Type B pancreatic cell (in vitro differentiated cells): ENCODE data around the gene HDAC3. TPM values are rescaled to one million over a fixed set of nuclear protein-coding genes. Genes with fewer than 3 reads are reported as not detected.

Experiments used
- DNase-seq: peaks from one replicate; pipeline ENCODE4 v3.0.0; 2021; ENCODE audit warnings: mixed read lengths; ENCODE audit not compliant: unreplicated experiment; ENCODE audit errors: extremely low spot score
- H3K27ac Mint-ChIP-seq: 2 replicates; pipeline ENCODE4 v1.8.0; 2021; ENCODE audit warnings: mild to moderate bottlenecking, mixed read lengths
- H3K27me3 Mint-ChIP-seq: 2 replicates; pipeline ENCODE4 v1.8.0; 2021; ENCODE audit warnings: mixed read lengths
- H3K36me3 Mint-ChIP-seq: 2 replicates; pipeline ENCODE4 v1.8.0; 2021; ENCODE audit warnings: mixed read lengths
- H3K4me1 Mint-ChIP-seq: one replicate; pipeline ENCODE4 v1.8.0; 2021; ENCODE audit warnings: mixed read lengths; ENCODE audit not compliant: unreplicated experiment
- H3K4me3 Mint-ChIP-seq: 2 replicates; pipeline ENCODE4 v1.8.0; 2021; ENCODE audit warnings: mild to moderate bottlenecking, mixed read lengths
- H3K9me3 Mint-ChIP-seq: 2 replicates; pipeline ENCODE4 v1.8.0; 2021; ENCODE audit warnings: mixed read lengths
- total RNA-seq: library from RNA; stranded (reverse); gene quantifications from 2 replicates; pipeline ENCODE4 v1.2.1, GENCODE V29; 2021; ENCODE audit warnings: low replicate concordance
- TF ChIP-seq, protein P1 (sequence below): fragments of 200-600 bp; sonication (generic); conservative IDR thresholded peaks from 2 replicates; pipeline ENCODE4 v1.5.0; 2021; ENCODE audit warnings: antibody characterized with exemption, mild to moderate bottlenecking

HDAC3 gene
- total RNA-seq, 1 donor from 2014 or later: 87.8 TPM

- Mint-ChIP-seq H3K4me1 (peaks cover 6% of the 10 kb centered on the region), H3K27me3 (no peaks in the 10 kb centered on the region), H3K27ac (no peak overlapping the region), H3K4me3 (no peak overlapping the region), H3K36me3 (peaks cover 28% of the 10 kb centered on the region), H3K9me3 (no peaks in the 10 kb centered on the region)
- TF ChIP-seq, protein P1, sequence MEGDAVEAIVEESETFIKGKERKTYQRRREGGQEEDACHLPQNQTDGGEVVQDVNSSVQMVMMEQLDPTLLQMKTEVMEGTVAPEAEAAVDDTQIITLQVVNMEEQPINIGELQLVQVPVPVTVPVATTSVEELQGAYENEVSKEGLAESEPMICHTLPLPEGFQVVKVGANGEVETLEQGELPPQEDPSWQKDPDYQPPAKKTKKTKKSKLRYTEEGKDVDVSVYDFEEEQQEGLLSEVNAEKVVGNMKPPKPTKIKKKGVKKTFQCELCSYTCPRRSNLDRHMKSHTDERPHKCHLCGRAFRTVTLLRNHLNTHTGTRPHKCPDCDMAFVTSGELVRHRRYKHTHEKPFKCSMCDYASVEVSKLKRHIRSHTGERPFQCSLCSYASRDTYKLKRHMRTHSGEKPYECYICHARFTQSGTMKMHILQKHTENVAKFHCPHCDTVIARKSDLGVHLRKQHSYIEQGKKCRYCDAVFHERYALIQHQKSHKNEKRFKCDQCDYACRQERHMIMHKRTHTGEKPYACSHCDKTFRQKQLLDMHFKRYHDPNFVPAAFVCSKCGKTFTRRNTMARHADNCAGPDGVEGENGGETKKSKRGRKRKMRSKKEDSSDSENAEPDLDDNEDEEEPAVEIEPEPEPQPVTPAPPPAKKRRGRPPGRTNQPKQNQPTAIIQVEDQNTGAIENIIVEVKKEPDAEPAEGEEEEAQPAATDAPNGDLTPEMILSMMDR: no peak
- no peak for DNase-seq
These were observed 13.5 kb downstream of the HDAC3 start for GRCh38 chr5:141623186-141623585.

DNA sequence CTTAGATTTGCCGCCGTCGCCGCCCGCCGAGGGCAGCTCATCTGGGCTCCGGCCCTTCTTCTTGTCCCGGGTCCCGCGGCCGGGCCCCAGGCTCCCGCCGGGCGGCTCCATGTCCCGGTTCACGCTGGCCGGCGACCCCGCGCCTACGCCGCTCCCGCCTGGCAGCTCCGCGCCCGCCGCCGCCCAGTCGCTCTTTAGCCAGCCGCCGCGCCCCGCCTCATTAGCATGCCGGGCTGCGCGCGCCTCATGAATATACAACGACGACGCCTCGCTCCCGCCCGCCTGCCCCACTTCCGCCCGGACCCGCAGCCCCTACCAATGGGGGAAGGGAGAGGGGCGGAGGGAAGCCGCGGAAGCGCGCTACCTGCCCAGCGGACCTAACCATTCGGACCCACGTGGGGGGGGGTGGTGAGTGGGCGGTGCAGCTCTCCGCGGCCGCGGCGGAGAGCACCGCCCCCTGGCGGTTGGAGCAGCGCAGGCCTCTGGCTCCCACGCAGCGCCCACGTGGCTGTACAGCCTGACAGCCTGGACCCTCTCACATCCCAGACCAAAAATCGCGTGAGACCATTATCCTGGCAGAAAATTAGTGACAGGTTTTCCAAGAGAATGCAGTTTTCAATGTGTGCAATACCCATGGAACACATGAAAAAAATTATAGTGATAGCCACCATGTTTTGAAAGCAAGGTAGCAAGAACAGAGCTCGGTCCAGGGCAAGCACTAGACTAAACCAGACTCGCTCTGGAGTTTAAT is 17.7 kb downstream of the HDAC3 start, which contains the start of gene DIAPH1:
TSS of gene DIAPH1 (minus strand) at position 197 of the 751 bp plus-strand sequence. CDS start at position 111, 86 bp downstream.
- Mint-ChIP-seq H3K4me1 (peaks cover 28% of the 10 kb centered on the region), H3K9me3 (no peaks in the 10 kb centered on the region), H3K27ac (peak within 1 kb of the TSS; percentile 98), H3K4me3 (peak within 1 kb of the TSS; percentile 97), H3K36me3 (peaks cover 16% of the 10 kb centered on the region), H3K27me3 (no peaks in the 10 kb centered on the region)
- TF ChIP-seq, protein P1: peak; percentile 99
- peak; percentile 99 for DNase-seq

GRCh38 chr5:141618030-141618803 is 18.4 kb downstream of the HDAC3 start:
- Mint-ChIP-seq H3K4me3 (peak overlapping the region; percentile 97), H3K9me3 (no peaks in the 10 kb centered on the region), H3K4me1 (peaks cover 28% of the 10 kb centered on the region), H3K27ac (peak overlapping the region; percentile 98), H3K27me3 (no peaks in the 10 kb centered on the region), H3K36me3 (peaks cover 13% of the 10 kb centered on the region)
- TF ChIP-seq, protein P1: no peak
- DNase-seq: no peak

GRCh38 chr5:141617682-141618029 is 19.0 kb downstream of the HDAC3 start:
- Mint-ChIP-seq H3K9me3 (no peaks in the 10 kb centered on the region), H3K27ac (peak overlapping the region; percentile 98), H3K36me3 (peaks cover 10% of the 10 kb centered on the region), H3K4me3 (peak overlapping the region; percentile 97), H3K4me1 (peaks cover 28% of the 10 kb centered on the region), H3K27me3 (no peaks in the 10 kb centered on the region)
- DNase-seq: no peak
- TF ChIP-seq, protein P1: no peak

- no peaks in the 10 kb centered on the region for H3K27me3 Mint-ChIP-seq
- TF ChIP-seq, protein P1: no peak
- H3K4me3 Mint-ChIP-seq: peak overlapping the region; percentile 97
- no peak for DNase-seq
- H3K9me3 Mint-ChIP-seq: no peaks in the 10 kb centered on the region
- peak overlapping the region; percentile 98 for H3K27ac Mint-ChIP-seq
- H3K36me3 Mint-ChIP-seq: peaks cover 10% of the 10 kb centered on the region
- peaks cover 28% of the 10 kb centered on the region for H3K4me1 Mint-ChIP-seq
These were observed 19.5 kb downstream of the HDAC3 start for GRCh38 chr5:141617128-141617527.
